GM12878 (cell line): ENCODE measurements around the gene ITSN2. TPM values are rescaled to one million over a fixed set of nuclear protein-coding genes. Genes with fewer than 3 reads are reported as not detected.

Experiments used
- BRCA1 ChIP-seq: IDR thresholded peaks from 2 replicates; pipeline ENCODE4 v1.6.1; 2011; ENCODE audit warnings: low read depth, low read length, improper control_type of control experiment
- DPF2 ChIP-seq: fragments of 450-650 bp; IDR thresholded peaks from 2 replicates; pipeline ENCODE4 v1.6.1; 2017; ENCODE audit warnings: mild to moderate bottlenecking
- FOXK2 ChIP-seq: fragments of 450-650 bp; IDR thresholded peaks from 2 replicates; pipeline ENCODE4 v1.6.1; 2017; ENCODE audit warnings: mild to moderate bottlenecking, moderate library complexity
- MEF2B ChIP-seq: fragments of 450-650 bp; IDR thresholded peaks from 2 replicates; pipeline ENCODE4 v1.6.1; 2018; ENCODE audit warnings: mild to moderate bottlenecking, moderate library complexity; ENCODE audit not compliant: partially characterized antibody, poor library complexity, severe bottlenecking
- MXI1 ChIP-seq: fragments of 150-350 bp; IDR thresholded peaks from 2 replicates; pipeline ENCODE4 v1.6.1; 2011; ENCODE audit warnings: low read depth, mild to moderate bottlenecking, inconsistent platforms, low read length, improper control_type of control experiment
- MYB ChIP-seq: fragments of 150-350 bp; IDR thresholded peaks from 2 replicates; pipeline ENCODE4 v1.6.1; 2014; ENCODE audit warnings: mild to moderate bottlenecking, low read depth, low read length, borderline replicate concordance
- NR2F1 ChIP-seq: fragments of 450-650 bp; conservative IDR thresholded peaks from 2 replicates; pipeline ENCODE4 v1.6.1; 2017; ENCODE audit warnings: mild to moderate bottlenecking
- PAX8 ChIP-seq: fragments of 450-650 bp; IDR thresholded peaks from 2 replicates; pipeline ENCODE4 v1.6.1; 2017; ENCODE audit warnings: mild to moderate bottlenecking, moderate library complexity
- POU2F2 ChIP-seq: IDR thresholded peaks from 3 replicates; pipeline ENCODE4 v1.6.1; 2011; ENCODE audit warnings: low read depth, mild to moderate bottlenecking, low read length, borderline replicate concordance
- RAD21 ChIP-seq: IDR thresholded peaks from 2 replicates; pipeline ENCODE4 v1.6.1; 2011; ENCODE audit warnings: mild to moderate bottlenecking, low read depth, low read length, moderate library complexity; ENCODE audit not compliant: insufficient read depth
- RAD51 ChIP-seq: fragments of 450-650 bp; IDR thresholded peaks from 2 replicates; pipeline ENCODE4 v1.6.1; 2016; ENCODE audit warnings: moderate library complexity, mild to moderate bottlenecking, inconsistent platforms
- RCOR1 ChIP-seq: conservative IDR thresholded peaks from 2 replicates; pipeline ENCODE4 v1.6.1; 2012; ENCODE audit warnings: low read depth, low read length, improper control_type of control experiment
- SPI1 ChIP-seq: IDR thresholded peaks from 2 replicates; pipeline ENCODE4 v1.6.1; 2011; ENCODE audit warnings: low read depth, mild to moderate bottlenecking, low read length, moderate library complexity, borderline replicate concordance; ENCODE audit not compliant: insufficient read depth
- TARDBP ChIP-seq: IDR thresholded peaks from 2 replicates; pipeline ENCODE4 v1.6.1; 2016; ENCODE audit warnings: borderline replicate concordance
- TBL1XR1 ChIP-seq: IDR thresholded peaks from 2 replicates; pipeline ENCODE4 v1.6.1; 2012; ENCODE audit warnings: low read depth, low read length, improper control_type of control experiment
- TCF7 ChIP-seq: IDR thresholded peaks from 2 replicates; pipeline ENCODE4 v1.6.1; 2014; ENCODE audit warnings: antibody characterized with exemption, borderline replicate concordance
- ZNF207 ChIP-seq: fragments of 450-650 bp; IDR thresholded peaks from 2 replicates; pipeline ENCODE4 v1.6.1; 2014; ENCODE audit warnings: antibody characterized with exemption, mild to moderate bottlenecking, borderline replicate concordance
- ZNF622 ChIP-seq: fragments of 450-650 bp; IDR thresholded peaks from 2 replicates; pipeline ENCODE4 v1.6.1; 2017; ENCODE audit warnings: mild to moderate bottlenecking, inconsistent platforms
- ZZZ3 ChIP-seq: IDR thresholded peaks from 2 replicates; pipeline ENCODE4 v1.6.1; 2011; ENCODE audit warnings: low read depth; ENCODE audit not compliant: control insufficient read depth, insufficient read length
- polyA plus RNA-seq, 11 experiments: library from polyadenylated mRNA; depleted of rRNA in 4 of 11; unstranded in 6 of 11; stranded (reverse) in 5 of 11; fragments of >200 nt; fragmentation: Nextera tagmentation in 4 of 11; fragmentation: Illumina TruSeq in 1 of 11; extraction: Ambion mirVana in 4 of 11; extraction: Trizol in 1 of 11; gene quantifications; 1 replicate in 1 of 11; 2 replicates in 10 of 11; pipeline versions ENCODE4 v1.2.1 to v1.2.3, GENCODE V29; 2011 to 2016; ENCODE audit warnings: inconsistent platforms in 2 of 11, missing spikeins in 2 of 11, low read depth in 1 of 11
- total RNA-seq, 4 experiments: library from RNA; depleted of rRNA in 3 of 4; stranded (reverse); fragments of >200 nt in 3 of 4; fragmentation: Illumina TruSeq in 1 of 4; extraction: Trizol in 1 of 4; gene quantifications; 2 replicates each; pipeline versions ENCODE4 v1.2.1 to v1.2.3, GENCODE V29; 2013 to 2021
- TF ChIP-seq, protein P1 (sequence below): fragments of 450-650 bp; formaldehyde crosslinking; IDR thresholded peaks from 2 replicates; pipeline ENCODE4 v1.5.0; 2022; ENCODE audit warnings: mild to moderate bottlenecking, missing genetic modification characterization
- TF ChIP-seq, protein P2 (sequence below): fragments of 450-650 bp; IDR thresholded peaks from 2 replicates; pipeline ENCODE4 v1.6.1; 2017; ENCODE audit warnings: antibody characterized with exemption, mild to moderate bottlenecking, moderate library complexity
- TF ChIP-seq, protein P3 (sequence below): IDR thresholded peaks from 2 replicates; pipeline ENCODE4 v1.6.1; 2012; ENCODE audit warnings: low read depth, low read length, improper control_type of control experiment
- TF ChIP-seq, protein P4 (sequence below): fragments of 450-650 bp; IDR thresholded peaks from 2 replicates; pipeline ENCODE4 v1.6.1; 2017; ENCODE audit warnings: mild to moderate bottlenecking

Gene ITSN2
- total and polyA plus RNA-seq, 10 of the 15 experiments (the other 5 are each of a cell fraction or from before 2014, with no cell fraction given) = 20.5 to 80.0 (median 54.7) TPM

DNA sequence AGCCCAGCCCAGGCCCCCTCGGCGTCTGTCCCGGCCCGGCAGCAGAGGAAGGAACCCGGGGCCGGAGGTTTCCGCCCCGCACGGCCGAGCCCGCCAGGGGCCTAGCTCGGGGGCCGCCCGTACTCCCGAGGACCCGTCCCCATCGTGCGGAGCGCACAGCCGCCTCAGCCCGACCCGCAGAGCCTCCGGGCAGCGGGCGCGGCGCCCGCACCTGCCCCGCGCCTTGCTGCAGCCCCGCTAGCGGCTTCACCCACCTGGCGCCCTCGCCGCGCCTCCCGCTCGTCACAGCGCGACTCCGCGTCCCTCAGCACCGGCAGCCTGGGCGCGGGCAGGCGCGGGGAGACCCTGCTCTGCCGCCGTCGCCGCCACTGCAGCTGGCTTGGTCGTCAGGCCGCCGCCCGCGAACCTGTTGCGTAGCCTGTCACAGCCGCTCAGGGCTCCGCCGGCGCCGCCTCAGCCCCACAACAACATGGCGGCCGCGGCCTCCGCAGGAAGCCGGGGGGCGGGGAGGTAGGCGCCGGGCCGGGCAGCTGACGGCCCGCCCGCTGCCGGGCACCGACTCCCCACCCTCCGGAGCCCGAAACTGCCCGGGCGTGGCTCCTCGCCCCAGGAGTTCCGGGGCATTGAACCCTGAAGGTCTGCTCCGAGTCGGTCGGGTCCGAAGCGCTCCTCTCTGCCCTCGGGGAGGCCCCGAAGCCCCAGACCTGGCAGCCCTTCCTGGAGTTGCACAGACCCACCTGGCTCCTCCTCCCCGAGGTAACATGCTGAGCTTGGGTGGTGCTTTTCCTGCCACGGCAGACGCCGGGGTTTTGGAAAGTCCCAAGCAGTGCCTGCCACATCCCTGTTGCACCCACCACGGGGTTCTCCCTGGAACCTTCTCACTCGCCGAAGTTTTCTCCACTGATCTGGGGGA, at the start of gene ITSN2 (continued):
- no peak for TF ChIP-seq BRCA1
- no peak for TF ChIP-seq SPI1
- no peak for TF ChIP-seq ZNF622
- no peak for TF ChIP-seq TCF7
- no peak for TF ChIP-seq ZZZ3
- TF ChIP-seq POU2F2 = no peak; the same call in 2 of the 3 replicates
- TF ChIP-seq PAX8 = no peak
- no peak for TF ChIP-seq RAD21
- TF ChIP-seq NR2F1 = peak; percentile 80
- TF ChIP-seq RCOR1 = 0 out of 2 replicates have a peak, but pooled peaks have one; percentile 29
- TF ChIP-seq, protein P1, sequence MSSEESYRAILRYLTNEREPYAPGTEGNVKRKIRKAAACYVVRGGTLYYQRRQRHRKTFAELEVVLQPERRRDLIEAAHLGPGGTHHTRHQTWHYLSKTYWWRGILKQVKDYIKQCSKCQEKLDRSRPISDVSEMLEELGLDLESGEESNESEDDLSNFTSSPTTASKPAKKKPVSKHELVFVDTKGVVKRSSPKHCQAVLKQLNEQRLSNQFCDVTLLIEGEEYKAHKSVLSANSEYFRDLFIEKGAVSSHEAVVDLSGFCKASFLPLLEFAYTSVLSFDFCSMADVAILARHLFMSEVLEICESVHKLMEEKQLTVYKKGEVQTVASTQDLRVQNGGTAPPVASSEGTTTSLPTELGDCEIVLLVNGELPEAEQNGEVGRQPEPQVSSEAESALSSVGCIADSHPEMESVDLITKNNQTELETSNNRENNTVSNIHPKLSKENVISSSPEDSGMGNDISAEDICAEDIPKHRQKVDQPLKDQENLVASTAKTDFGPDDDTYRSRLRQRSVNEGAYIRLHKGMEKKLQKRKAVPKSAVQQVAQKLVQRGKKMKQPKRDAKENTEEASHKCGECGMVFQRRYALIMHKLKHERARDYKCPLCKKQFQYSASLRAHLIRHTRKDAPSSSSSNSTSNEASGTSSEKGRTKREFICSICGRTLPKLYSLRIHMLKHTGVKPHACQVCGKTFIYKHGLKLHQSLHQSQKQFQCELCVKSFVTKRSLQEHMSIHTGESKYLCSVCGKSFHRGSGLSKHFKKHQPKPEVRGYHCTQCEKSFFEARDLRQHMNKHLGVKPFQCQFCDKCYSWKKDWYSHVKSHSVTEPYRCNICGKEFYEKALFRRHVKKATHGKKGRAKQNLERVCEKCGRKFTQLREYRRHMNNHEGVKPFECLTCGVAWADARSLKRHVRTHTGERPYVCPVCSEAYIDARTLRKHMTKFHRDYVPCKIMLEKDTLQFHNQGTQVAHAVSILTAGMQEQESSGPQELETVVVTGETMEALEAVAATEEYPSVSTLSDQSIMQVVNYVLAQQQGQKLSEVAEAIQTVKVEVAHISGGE (CRISPR knock-in tag) = no peak
- no peak for TF ChIP-seq RAD51
- no peak for TF ChIP-seq MXI1
- no peak; the same call in 1 of the 2 replicates for TF ChIP-seq ZNF207
- TF ChIP-seq TBL1XR1 = no peak
- TF ChIP-seq TARDBP = no peak
- TF ChIP-seq, protein P2, sequence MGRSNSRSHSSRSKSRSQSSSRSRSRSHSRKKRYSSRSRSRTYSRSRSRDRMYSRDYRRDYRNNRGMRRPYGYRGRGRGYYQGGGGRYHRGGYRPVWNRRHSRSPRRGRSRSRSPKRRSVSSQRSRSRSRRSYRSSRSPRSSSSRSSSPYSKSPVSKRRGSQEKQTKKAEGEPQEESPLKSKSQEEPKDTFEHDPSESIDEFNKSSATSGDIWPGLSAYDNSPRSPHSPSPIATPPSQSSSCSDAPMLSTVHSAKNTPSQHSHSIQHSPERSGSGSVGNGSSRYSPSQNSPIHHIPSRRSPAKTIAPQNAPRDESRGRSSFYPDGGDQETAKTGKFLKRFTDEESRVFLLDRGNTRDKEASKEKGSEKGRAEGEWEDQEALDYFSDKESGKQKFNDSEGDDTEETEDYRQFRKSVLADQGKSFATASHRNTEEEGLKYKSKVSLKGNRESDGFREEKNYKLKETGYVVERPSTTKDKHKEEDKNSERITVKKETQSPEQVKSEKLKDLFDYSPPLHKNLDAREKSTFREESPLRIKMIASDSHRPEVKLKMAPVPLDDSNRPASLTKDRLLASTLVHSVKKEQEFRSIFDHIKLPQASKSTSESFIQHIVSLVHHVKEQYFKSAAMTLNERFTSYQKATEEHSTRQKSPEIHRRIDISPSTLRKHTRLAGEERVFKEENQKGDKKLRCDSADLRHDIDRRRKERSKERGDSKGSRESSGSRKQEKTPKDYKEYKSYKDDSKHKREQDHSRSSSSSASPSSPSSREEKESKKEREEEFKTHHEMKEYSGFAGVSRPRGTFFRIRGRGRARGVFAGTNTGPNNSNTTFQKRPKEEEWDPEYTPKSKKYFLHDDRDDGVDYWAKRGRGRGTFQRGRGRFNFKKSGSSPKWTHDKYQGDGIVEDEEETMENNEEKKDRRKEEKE = no peak
- TF ChIP-seq, protein P3, sequence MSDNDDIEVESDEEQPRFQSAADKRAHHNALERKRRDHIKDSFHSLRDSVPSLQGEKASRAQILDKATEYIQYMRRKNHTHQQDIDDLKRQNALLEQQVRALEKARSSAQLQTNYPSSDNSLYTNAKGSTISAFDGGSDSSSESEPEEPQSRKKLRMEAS = no peak
- TF ChIP-seq MEF2B = peak; percentile 43
- TF ChIP-seq, protein P4, sequence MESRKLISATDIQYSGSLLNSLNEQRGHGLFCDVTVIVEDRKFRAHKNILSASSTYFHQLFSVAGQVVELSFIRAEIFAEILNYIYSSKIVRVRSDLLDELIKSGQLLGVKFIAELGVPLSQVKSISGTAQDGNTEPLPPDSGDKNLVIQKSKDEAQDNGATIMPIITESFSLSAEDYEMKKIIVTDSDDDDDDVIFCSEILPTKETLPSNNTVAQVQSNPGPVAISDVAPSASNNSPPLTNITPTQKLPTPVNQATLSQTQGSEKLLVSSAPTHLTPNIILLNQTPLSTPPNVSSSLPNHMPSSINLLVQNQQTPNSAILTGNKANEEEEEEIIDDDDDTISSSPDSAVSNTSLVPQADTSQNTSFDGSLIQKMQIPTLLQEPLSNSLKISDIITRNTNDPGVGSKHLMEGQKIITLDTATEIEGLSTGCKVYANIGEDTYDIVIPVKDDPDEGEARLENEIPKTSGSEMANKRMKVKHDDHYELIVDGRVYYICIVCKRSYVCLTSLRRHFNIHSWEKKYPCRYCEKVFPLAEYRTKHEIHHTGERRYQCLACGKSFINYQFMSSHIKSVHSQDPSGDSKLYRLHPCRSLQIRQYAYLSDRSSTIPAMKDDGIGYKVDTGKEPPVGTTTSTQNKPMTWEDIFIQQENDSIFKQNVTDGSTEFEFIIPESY = no peak
- TF ChIP-seq FOXK2 = no peak
- peak; percentile 84 for TF ChIP-seq DPF2
- no peak for TF ChIP-seq MYB
